ENCODE measurements around the gene PDE10A.
"Not testable (repeated sequence)": the region's sequence is repeated elsewhere in the genome, so short reads cannot be mapped to it uniquely, and the experiment has no call there.

PDE10A gene

GRCh38 chr6:165486183-165487137 is 176.6 kb downstream of the PDE10A start:
- in situ Hi-C loops (cut with MboI; ENCODE audit: low sequenced_read_pairs) = no loop called here
- DNase-seq (ENCODE audit: low spot score in 2 of 2) = no peak
- H3K27me3 ChIP-seq (ENCODE audit: low read depth) = no peaks in the 10 kb centered on the region
- H3K4me3 ChIP-seq = no peak overlapping the region
- H3K36me3 ChIP-seq (replicated peaks) = no peaks in the 10 kb centered on the region
- no peaks in the 10 kb centered on the region; the same call in 1 of the 2 replicates for H3K4me1 ChIP-seq
- no peaks in the 10 kb centered on the region for H3K9me3 ChIP-seq

- no peak for DNase-seq (ENCODE audit: low spot score in 2 of 2)
- Histone ChIP-seq H3K9me3 (no peaks in the 10 kb centered on the region), H3K36me3 (replicated peaks) (no peaks in the 10 kb centered on the region), H3K4me3 (no peak overlapping the region), H3K27me3 (ENCODE audit: low read depth) (no peaks in the 10 kb centered on the region), H3K4me1 (no peaks in the 10 kb centered on the region)
- in situ Hi-C loops (cut with MboI; ENCODE audit: low sequenced_read_pairs) = no loop called here
Measured at GRCh38 chr6:165484178-165484889, 178.7 kb downstream of the PDE10A start.

- no peak for DNase-seq (ENCODE audit: low spot score in 2 of 2)
Measured at GRCh38 chr6:165481921-165482320, 181.1 kb downstream of the PDE10A start.

GRCh38 chr6:165480916-165481315 is 182.1 kb downstream of the PDE10A start:
- H3K4me1 ChIP-seq = no peaks in the 10 kb centered on the region
- H3K9me3 ChIP-seq = no peaks in the 10 kb centered on the region
- no peak overlapping the region for H3K4me3 ChIP-seq
- H3K36me3 ChIP-seq (replicated peaks) = no peaks in the 10 kb centered on the region
- H3K27me3 ChIP-seq (ENCODE audit: low read depth) = no peaks in the 10 kb centered on the region
- in situ Hi-C loops (cut with MboI; ENCODE audit: low sequenced_read_pairs) = no loop called here
- DNase-seq (ENCODE audit: low spot score in 2 of 2) = no peak

More at GRCh38 chr6:165481921-165482320, 181.1 kb downstream of the PDE10A start:
- Histone ChIP-seq H3K4me1 (no peaks in the 10 kb centered on the region), H3K9me3 (no peaks in the 10 kb centered on the region), H3K36me3 (replicated peaks) (no peaks in the 10 kb centered on the region), H3K4me3 (no peak overlapping the region), H3K27me3 (ENCODE audit: low read depth) (no peaks in the 10 kb centered on the region)
- in situ Hi-C loops (cut with MboI; ENCODE audit: low sequenced_read_pairs) = no loop called here

GRCh38 chr6:165478581-165478980 is 184.5 kb downstream of the PDE10A start:
- Histone ChIP-seq H3K4me1 (no peaks in the 10 kb centered on the region), H3K27me3 (ENCODE audit: low read depth) (no peaks in the 10 kb centered on the region), H3K4me3 (no peak overlapping the region), H3K36me3 (replicated peaks) (no peaks in the 10 kb centered on the region), H3K9me3 (no peaks in the 10 kb centered on the region)
- no peak for DNase-seq (ENCODE audit: low spot score in 2 of 2)
- in situ Hi-C loops (cut with MboI; ENCODE audit: low sequenced_read_pairs) = no loop called here

GRCh38 chr6:165469483-165469882 is 193.6 kb downstream of the PDE10A start:
- Histone ChIP-seq H3K36me3 (replicated peaks) (no peaks in the 10 kb centered on the region), H3K27me3 (ENCODE audit: low read depth) (no peaks in the 10 kb centered on the region), H3K9me3 (no peaks in the 10 kb centered on the region), H3K4me3 (no peak overlapping the region), H3K4me1 (no peaks in the 10 kb centered on the region)
- in situ Hi-C loops (cut with MboI; ENCODE audit: low sequenced_read_pairs) = no loop called here
- no peak for DNase-seq (ENCODE audit: low spot score in 2 of 2)

GRCh38 chr6:165468340-165469235 is 194.5 kb downstream of the PDE10A start:
- H3K27me3 ChIP-seq (ENCODE audit: low read depth) = no peaks in the 10 kb centered on the region
- no peaks in the 10 kb centered on the region for H3K4me1 ChIP-seq
- in situ Hi-C loops (cut with MboI; ENCODE audit: low sequenced_read_pairs) = no loop called here
- DNase-seq (ENCODE audit: low spot score in 2 of 2) = no peak
- H3K36me3 ChIP-seq (replicated peaks) = no peaks in the 10 kb centered on the region
- H3K9me3 ChIP-seq = no peaks in the 10 kb centered on the region
- no peak overlapping the region for H3K4me3 ChIP-seq

- H3K36me3 ChIP-seq (replicated peaks); in situ Hi-C loops (cut with MboI; ENCODE audit: low sequenced_read_pairs); H3K4me3 ChIP-seq; DNase-seq (ENCODE audit: low spot score in 2 of 2); H3K4me1 ChIP-seq; H3K9me3 ChIP-seq; H3K27me3 ChIP-seq (ENCODE audit: low read depth): not testable (repeated sequence)
Measured at GRCh38 chr6:165463499-165463898, 199.5 kb downstream of the PDE10A start.

- DNase-seq (ENCODE audit: low spot score in 2 of 2); H3K4me3 ChIP-seq; H3K4me1 ChIP-seq; in situ Hi-C loops (cut with MboI; ENCODE audit: low sequenced_read_pairs); H3K27me3 ChIP-seq (ENCODE audit: low read depth); H3K9me3 ChIP-seq; H3K36me3 ChIP-seq (replicated peaks): not testable (repeated sequence)
Measured at GRCh38 chr6:165459605-165460301, 203.3 kb downstream of the PDE10A start.

- Histone ChIP-seq H3K4me3 (no peak overlapping the region), H3K9me3 (no peaks in the 10 kb centered on the region), H3K27me3 (ENCODE audit: low read depth) (no peaks in the 10 kb centered on the region), H3K4me1 (no peaks in the 10 kb centered on the region), H3K36me3 (replicated peaks) (no peaks in the 10 kb centered on the region)
- no peak for DNase-seq (ENCODE audit: low spot score in 2 of 2)
- in situ Hi-C loops (cut with MboI; ENCODE audit: low sequenced_read_pairs) = no loop called here
Measured at GRCh38 chr6:165458134-165458533, 204.9 kb downstream of the PDE10A start.

GRCh38 chr6:165456286-165456685 is 206.8 kb downstream of the PDE10A start:
- no peak overlapping the region for H3K4me3 ChIP-seq
- no peak for DNase-seq (ENCODE audit: low spot score in 2 of 2)
- H3K36me3 ChIP-seq (replicated peaks) = no peaks in the 10 kb centered on the region
- no peaks in the 10 kb centered on the region for H3K9me3 ChIP-seq
- H3K4me1 ChIP-seq = no peaks in the 10 kb centered on the region
- in situ Hi-C loops (cut with MboI; ENCODE audit: low sequenced_read_pairs) = no loop called here
- H3K27me3 ChIP-seq (ENCODE audit: low read depth) = no peaks in the 10 kb centered on the region

GRCh38 chr6:165455488-165455887 is 207.6 kb downstream of the PDE10A start:
- no peaks in the 10 kb centered on the region for H3K36me3 ChIP-seq (replicated peaks)
- H3K4me3 ChIP-seq = no peak overlapping the region
- in situ Hi-C loops (cut with MboI; ENCODE audit: low sequenced_read_pairs) = no loop called here
- H3K4me1 ChIP-seq = no peaks in the 10 kb centered on the region
- no peaks in the 10 kb centered on the region for H3K9me3 ChIP-seq
- no peaks in the 10 kb centered on the region for H3K27me3 ChIP-seq (ENCODE audit: low read depth)
- DNase-seq (ENCODE audit: low spot score in 2 of 2) = no peak

- Histone ChIP-seq H3K36me3 (replicated peaks) (no peaks in the 10 kb centered on the region), H3K4me3 (no peak overlapping the region), H3K4me1 (no peaks in the 10 kb centered on the region), H3K9me3 (no peaks in the 10 kb centered on the region), H3K27me3 (ENCODE audit: low read depth) (no peaks in the 10 kb centered on the region)
- no peak for DNase-seq (ENCODE audit: low spot score in 2 of 2)
- in situ Hi-C loops (cut with MboI; ENCODE audit: low sequenced_read_pairs) = no loop called here
Measured at GRCh38 chr6:165453395-165453794, 209.6 kb downstream of the PDE10A start.

Measured in HAP-1 (cell line).